NCI-H524 treated with DMSO at 0.1 percent for 48 hours (cell line): ENCODE data around the gene C17orf100.

Source experiments
- DNase-seq: peaks from one replicate; lab custom pipeline; 2025; lab: John Stamatoyannopoulos, UW

Gene C17orf100

GRCh38 chr17:6669479-6670212, 18.1 kb downstream of the C17orf100 start:
- DNase-seq, result no peak

DNA sequence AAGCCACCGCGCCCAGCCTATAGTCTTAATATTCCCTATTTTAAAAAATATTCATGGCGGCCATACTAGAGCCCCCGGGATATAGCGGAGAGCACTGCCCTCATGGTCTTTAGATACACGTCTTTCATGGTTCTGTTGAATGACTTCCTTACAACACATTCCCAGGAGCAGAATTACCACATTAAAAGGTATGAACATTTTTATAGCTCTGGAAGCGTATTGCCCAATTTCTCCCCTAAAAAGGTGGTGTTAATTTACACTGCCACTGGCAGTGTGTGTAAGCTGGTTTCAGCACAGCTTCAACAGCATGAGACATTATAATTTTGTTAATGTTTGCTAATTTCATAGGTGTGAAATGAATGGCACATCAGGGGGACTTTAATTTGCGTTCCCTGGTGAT, 19.0 kb downstream of the C17orf100 start:
- no peak for DNase-seq

DNA sequence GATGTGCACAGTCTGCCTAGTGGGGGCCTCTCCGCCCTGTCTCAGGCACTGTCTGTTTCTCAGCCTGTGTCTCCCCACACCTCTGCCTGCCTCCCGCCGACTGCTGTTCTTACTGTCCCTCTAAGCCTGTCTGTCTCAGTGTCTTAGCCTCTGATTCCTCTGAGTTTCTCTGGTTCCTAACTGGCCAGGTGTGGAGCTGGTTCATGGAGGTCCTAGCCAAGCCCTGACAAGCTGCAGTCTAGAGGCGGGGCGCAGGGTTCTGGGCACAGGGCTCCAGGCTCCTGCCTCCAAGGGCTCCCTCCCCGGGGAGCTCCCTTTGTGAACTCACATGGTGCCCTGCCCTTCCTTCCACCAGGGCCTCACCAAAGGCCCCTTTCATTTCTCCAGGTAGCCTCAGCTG, 19.4 kb downstream of the C17orf100 start:
- no peak for DNase-seq

GRCh38 chr17:6671431-6671830, 19.9 kb downstream of the C17orf100 start:
- DNase-seq, result no peak

GRCh38 chr17:6674586-6674985, 23.0 kb downstream of the C17orf100 start:
- no peak for DNase-seq

- DNase-seq, result no peak
Measured at GRCh38 chr17:6675201-6675825, 23.8 kb downstream of the C17orf100 start.

- DNase-seq, result no peak
Measured at GRCh38 chr17:6676802-6677157, 25.2 kb downstream of the C17orf100 start.

DNA sequence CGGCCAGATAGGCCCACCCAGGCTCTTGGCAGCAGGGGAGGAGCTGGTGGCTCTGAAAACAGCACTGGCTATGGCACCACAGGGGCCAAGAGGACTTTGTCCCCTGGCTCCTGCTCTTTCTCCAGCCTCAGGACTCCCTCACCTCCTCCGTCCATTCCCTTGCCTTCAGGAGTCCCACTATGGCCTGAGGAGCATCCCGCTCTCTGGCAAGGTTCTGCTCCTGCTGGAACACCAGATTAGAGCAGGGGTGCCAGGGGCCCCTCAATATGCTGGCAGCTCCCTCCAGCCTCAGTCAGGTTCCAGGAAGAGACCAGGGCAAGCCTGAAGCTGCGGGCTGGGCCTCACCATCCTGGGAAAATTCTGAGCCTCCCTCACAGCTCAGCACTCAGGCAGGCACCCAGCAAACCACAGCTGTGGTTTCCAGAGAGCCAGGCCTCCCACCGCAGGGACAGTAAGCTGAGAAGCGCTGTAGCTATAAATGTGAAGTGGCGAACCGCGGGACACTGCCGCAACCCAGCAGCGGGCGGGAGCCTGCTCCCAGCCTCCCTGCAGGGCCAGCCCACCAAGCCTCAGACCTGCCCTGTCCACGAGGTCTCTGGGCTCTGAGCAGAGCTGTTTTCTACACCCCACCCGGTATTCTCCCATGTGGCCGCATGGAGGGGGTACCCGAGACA, 25.7 kb downstream of the C17orf100 start:
- no peak for DNase-seq

GRCh38 chr17:6677946-6678345, 26.4 kb downstream of the C17orf100 start:
- no peak for DNase-seq

- DNase-seq, result no peak
Measured at GRCh38 chr17:6679241-6679640, 27.7 kb downstream of the C17orf100 start.

DNA sequence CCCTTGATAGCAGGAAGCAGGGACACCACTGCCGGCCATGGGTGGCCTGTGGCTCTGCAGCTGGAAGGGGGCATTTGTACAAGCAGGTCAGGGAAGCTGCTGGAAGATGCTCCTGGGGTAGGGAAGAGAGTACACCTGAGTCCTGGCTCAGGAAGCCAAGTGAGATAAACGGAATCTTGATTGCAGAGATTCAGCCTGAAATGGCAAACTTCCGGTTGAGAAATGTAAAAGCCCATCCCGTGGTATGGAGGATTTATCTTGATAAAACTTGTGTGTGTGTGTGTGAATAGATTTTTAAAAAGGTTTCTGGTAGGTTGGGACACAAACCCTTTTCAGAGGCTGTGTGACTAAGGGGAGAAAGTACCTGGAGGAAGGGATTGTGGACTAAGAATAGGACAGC, 29.6 kb downstream of the C17orf100 start:
- DNase-seq, result no peak

GRCh38 chr17:6681671-6682070, 30.1 kb downstream of the C17orf100 start:
- DNase-seq, result no peak

DNA sequence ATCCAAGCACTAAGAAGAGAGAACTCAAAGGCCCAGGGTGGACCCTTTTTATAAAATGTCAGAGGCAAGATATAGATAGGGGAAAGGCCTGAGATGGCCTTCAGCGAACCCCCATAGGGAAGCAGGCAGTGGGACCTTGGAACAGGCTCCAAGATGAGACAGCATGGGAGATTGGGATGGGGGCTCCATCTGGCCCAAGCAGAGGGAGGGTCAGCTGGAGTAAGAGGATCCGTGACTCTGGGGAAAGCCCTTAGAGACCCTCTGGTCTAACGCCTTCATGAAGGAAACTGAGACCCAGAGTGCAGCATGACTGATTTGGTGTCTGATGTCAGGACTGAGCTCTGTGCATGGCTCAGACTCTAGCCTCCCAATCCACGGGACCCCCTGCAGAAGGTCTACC, 30.8 kb downstream of the C17orf100 start:
- no peak for DNase-seq

DNA sequence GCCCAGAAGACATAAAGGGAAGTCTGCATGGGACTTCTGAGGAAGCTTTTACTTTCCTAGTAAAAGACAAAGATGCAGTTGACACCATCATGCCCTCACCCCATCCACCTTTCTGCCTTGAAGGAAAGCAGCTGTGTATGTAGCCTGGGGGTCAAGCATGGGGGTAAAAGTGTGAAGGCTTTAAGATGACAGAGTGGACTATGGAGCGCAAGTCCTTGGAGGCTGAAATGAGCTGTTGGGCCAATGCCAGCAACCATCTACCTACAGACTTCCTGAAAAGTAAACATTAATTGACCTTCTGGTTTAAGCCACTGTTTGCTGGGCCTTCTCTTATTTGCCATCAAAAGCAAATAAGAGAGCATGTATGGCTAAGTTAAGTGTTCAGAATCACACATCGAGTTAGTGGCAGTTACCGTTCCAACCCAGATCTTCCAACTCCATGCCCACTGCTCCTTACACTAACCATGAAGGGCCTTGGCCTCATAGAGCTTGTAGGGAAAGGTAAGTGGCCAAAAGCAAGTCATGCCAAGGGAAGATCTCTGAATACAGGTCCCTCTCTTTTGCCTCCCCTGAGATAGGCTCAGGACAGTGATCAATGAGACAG, 31.6 kb downstream of the C17orf100 start:
- no peak for DNase-seq

GRCh38 chr17:6683730-6684459, 32.3 kb downstream of the C17orf100 start:
- DNase-seq, result no peak

- no peak for DNase-seq
Measured at GRCh38 chr17:6684460-6684783, 32.9 kb downstream of the C17orf100 start.

DNA sequence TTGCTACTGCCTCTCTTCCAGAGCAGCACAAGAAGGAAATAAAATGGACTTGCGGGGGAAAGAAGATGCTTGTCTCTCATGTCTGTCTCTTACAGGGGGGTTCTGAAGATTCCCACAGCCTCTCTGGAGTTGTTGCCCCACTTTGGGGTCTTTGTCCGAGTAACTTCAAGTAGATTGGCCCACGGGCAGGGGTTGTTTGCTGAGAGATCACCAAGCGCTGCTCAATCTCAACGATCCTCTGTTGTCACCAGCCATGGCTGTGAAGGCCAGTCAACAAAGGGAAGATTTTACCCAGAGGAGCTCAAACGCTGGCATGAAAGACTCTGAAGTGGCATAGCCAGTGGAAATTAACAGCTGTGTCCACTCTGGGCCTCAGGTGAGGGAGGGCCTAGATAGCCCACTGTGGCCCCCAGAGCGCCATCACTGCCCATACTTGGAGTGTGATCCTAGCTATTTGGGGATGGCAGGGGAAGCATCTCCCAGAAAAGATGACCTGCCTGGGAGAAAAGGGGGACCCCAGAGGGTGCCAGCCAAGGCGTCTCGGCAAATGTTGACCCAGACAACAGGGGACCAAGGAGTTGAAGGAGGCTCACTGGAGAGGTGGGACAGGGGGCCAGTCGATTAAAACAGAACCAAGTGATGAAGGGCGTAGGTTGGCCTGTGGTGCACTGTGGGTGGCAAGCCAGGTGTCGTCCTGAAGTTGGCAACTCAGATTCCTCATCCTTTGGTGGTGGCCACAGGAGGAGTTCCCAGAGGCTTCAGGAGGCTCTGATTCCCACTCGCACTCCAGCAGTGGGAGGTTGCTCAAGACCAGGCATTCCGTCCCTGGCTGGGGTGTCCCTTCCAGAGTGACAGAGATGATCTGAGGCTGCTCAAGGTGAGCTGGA, 33.6 kb downstream of the C17orf100 start:
- no peak for DNase-seq

DNA sequence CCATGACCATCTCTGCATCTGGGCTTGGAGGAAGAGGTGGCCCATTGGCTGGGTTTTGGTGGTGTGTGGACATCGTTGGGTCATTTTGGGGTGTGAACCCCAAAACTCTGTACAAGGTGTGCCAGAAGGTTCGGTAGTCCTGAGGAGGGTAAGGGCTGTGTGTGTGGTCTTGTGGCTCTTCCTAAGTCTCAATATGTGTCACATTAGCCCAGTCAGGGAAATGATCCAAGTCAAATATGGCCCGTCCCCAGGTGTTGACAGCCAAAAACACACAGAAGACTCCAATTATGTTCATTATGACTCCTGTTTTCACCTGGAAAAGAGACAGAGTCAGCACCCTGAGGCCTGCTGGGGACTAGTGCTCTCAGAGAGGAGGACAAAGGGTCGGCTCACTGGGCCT, 34.5 kb downstream of the C17orf100 start:
- DNase-seq, result no peak

DNA sequence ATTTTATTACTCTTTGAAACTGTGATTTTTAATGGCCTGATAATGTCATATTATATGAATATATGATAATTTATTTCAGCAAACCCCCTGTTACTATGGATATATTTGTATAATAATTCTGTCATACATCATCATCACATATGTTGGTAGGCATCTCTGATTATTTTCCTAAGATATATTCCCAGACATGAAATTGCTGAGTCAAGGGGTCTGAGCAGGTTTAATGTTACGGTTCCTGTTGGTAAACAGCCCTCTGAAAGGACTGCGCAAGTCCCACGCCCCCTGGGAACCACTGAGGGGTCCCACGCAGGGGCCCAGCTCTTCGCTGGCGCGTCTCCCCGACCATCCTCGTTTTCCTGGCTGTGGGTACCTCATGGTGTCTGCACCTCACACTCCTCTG, 37.4 kb downstream of the C17orf100 start:
- DNase-seq, result no peak

- no peak for DNase-seq
Measured at GRCh38 chr17:6690641-6691040, 39.1 kb downstream of the C17orf100 start.

GRCh38 chr17:6691546-6691945, 40.0 kb downstream of the C17orf100 start:
- no peak for DNase-seq
